ENCODE results near the gene INS. TPM values are rescaled to one million over a fixed set of nuclear protein-coding genes. Genes with fewer than 3 reads are reported as not detected.
"Not testable (repeated sequence)": the region's sequence is repeated elsewhere in the genome, so short reads cannot be mapped to it uniquely, and the experiment has no call there.

The INS gene
- total RNA-seq, 1 donor from 2014 or later: not detected

- DNase-seq (ENCODE audit: low spot score): no peak
Observed at GRCh38 chr11:2182075-2182474, 21.1 kb upstream of the INS start.

- no peak for DNase-seq (ENCODE audit: low spot score)
Observed at GRCh38 chr11:2180789-2181370, 19.9 kb upstream of the INS start.

- no peak for DNase-seq (ENCODE audit: low spot score)
Observed at GRCh38 chr11:2180347-2180746, 19.3 kb upstream of the INS start.

- DNase-seq (ENCODE audit: low spot score): no peak
Observed at GRCh38 chr11:2179516-2179915, 18.5 kb upstream of the INS start.

GRCh38 chr11:2178906-2179494 is 18.0 kb upstream of the INS start:
- no peak for DNase-seq (ENCODE audit: low spot score)

- not testable (repeated sequence) for DNase-seq (ENCODE audit: low spot score)
Observed at GRCh38 chr11:2178055-2178773, 17.2 kb upstream of the INS start.

- no peak for DNase-seq (ENCODE audit: low spot score)
Observed at GRCh38 chr11:2177076-2177475, 16.1 kb upstream of the INS start.

- DNase-seq (ENCODE audit: low spot score): no peak
Observed at GRCh38 chr11:2176389-2176900, 15.4 kb upstream of the INS start.

GRCh38 chr11:2175659-2176058 is 14.7 kb upstream of the INS start:
- DNase-seq (ENCODE audit: low spot score): no peak

- DNase-seq (ENCODE audit: low spot score): no peak
Observed at GRCh38 chr11:2174361-2174760, 13.4 kb upstream of the INS start.

- no peak for DNase-seq (ENCODE audit: low spot score)
Observed at GRCh38 chr11:2173761-2174160, 12.8 kb upstream of the INS start.

GRCh38 chr11:2173150-2173693 is 12.2 kb upstream of the INS start:
- DNase-seq (ENCODE audit: low spot score): no peak

GRCh38 chr11:2172676-2173075 is 11.7 kb upstream of the INS start:
- DNase-seq (ENCODE audit: low spot score): no peak

GRCh38 chr11:2171591-2172003 is 10.6 kb upstream of the INS start, which contains the start of gene TH:
TSS of gene TH (minus strand) at chr11:2171815. CDS start at chr11:2171786, 29 bp downstream.
- DNase-seq (ENCODE audit: low spot score): no peak

GRCh38 chr11:2169626-2170570 is 8.9 kb upstream of the INS start:
- no peak for DNase-seq (ENCODE audit: low spot score)

- no peak for DNase-seq (ENCODE audit: low spot score)
Observed at GRCh38 chr11:2169005-2169378, 8.0 kb upstream of the INS start.

- DNase-seq (ENCODE audit: low spot score): peak; percentile 70
Observed at GRCh38 chr11:2168286-2169004, 7.4 kb upstream of the INS start.

GRCh38 chr11:2167141-2168045 is 6.4 kb upstream of the INS start:
- DNase-seq (ENCODE audit: low spot score): no peak

GRCh38 chr11:2166091-2166851 is 5.3 kb upstream of the INS start:
- DNase-seq (ENCODE audit: low spot score): no peak
